ENCODE data around the gene KHDRBS2.

Gene KHDRBS2

DNA sequence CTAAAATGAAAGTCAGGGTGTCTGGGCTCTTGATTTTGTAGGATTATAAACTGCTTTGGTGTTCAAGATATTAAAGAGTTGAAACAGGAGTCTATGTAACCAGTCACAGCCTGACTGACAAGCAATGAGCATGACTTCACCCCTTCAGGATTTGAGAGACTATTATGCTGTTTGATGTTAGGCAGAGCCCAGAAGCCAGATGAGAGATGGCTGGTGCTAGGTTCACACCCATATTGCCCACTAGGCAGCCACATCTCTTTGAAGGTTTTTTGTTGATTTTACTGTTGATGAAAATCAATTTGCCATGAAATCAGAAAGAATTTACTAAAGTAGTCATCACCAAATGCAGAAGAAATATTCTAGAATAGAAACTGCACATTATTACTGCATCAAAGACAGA is 243.6 kb downstream of the KHDRBS2 start:
- TF ChIP-seq, protein P1, sequence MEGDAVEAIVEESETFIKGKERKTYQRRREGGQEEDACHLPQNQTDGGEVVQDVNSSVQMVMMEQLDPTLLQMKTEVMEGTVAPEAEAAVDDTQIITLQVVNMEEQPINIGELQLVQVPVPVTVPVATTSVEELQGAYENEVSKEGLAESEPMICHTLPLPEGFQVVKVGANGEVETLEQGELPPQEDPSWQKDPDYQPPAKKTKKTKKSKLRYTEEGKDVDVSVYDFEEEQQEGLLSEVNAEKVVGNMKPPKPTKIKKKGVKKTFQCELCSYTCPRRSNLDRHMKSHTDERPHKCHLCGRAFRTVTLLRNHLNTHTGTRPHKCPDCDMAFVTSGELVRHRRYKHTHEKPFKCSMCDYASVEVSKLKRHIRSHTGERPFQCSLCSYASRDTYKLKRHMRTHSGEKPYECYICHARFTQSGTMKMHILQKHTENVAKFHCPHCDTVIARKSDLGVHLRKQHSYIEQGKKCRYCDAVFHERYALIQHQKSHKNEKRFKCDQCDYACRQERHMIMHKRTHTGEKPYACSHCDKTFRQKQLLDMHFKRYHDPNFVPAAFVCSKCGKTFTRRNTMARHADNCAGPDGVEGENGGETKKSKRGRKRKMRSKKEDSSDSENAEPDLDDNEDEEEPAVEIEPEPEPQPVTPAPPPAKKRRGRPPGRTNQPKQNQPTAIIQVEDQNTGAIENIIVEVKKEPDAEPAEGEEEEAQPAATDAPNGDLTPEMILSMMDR (IDR thresholded peaks at IDR 0.05; ENCODE audit: low read depth, low read length): no peak
- no peak for DNase-seq (ENCODE audit: extremely low read depth, low read depth)

DNA sequence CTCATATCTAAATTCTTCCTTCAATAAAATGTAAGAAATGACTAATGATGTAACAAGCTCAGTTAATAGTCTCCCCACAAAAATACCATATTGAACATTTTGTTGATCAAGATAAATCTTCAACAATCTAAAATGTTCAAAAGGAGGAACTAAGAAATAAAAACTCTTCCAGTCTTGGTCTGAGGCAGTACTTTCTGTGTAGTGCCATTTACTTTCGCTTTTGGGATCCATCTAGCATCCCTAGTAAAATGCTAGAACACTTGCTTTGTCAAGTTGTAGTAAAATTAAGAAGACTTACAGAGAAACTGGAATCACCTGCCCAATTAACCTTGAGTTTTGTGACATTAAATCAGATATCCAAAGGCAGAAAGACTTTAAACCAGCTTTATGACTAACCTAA is 246.4 kb downstream of the KHDRBS2 start:
- no peak for DNase-seq (ENCODE audit: extremely low read depth, low read depth)
- TF ChIP-seq, protein P1 (IDR thresholded peaks at IDR 0.05; ENCODE audit: low read depth, low read length): no peak

DNA sequence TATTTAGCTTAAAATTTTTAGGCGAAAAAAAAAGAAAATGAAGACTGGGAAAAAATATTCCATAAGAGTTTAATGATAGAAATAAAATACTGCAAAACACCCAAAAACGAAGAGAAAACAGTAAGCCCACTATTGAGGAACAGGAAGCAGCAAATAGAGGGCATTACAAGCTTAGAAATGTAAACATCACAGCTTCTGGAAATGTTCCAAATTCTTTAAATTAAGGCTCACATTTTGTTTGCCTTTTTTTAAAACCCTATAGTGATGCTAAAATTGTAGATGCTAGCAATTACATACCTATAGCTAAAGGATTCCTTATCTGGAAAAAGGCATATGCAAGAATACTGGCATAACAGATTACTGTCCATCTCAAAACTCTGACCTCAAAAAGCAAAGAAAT is 248.6 kb downstream of the KHDRBS2 start:
- TF ChIP-seq, protein P1 (IDR thresholded peaks at IDR 0.05; ENCODE audit: low read depth, low read length): no peak
- no peak for DNase-seq (ENCODE audit: extremely low read depth, low read depth)

DNA sequence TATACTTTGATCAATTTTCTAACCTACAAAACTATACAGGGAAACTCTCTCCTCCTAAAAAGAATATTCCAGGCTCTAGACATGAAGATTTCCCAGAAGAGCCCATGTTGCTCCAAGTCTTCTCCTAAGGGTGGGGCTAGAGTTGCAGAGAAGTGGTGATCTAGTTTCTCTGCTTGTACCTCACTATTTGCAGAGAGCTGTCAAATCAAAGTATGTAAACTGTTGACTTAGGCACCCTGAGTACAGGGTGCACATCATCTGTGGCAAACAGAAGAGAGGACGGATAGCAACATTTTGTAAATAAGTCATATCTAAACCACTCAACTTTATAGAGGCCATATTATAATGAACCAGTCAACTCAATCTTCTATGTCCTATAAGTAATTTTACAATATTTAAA is 250.1 kb downstream of the KHDRBS2 start:
- TF ChIP-seq, protein P1 (IDR thresholded peaks at IDR 0.05; ENCODE audit: low read depth, low read length): no peak
- DNase-seq (ENCODE audit: extremely low read depth, low read depth): no peak

DNA sequence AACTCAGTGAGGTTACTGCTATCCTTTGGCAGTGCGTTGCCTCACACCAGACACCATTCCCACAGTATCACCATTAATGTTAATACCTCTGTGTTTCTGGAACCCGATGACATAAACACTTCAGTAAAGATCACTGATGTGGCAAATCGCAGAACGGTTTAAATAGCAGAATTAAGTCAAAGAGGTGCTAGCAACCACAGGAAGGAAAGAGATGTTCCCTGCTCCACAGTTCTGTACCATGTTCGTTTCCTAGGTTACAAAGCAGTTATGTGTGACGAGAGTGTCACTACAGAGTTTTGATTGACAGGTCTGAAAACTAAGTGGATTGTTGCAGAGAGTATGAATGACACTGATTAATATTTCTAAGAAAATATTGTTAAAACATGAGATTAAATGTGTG is 272.3 kb downstream of the KHDRBS2 start:
- TF ChIP-seq, protein P1 (IDR thresholded peaks at IDR 0.05; ENCODE audit: low read depth, low read length): no peak
- no peak for DNase-seq (ENCODE audit: extremely low read depth, low read depth)

DNA sequence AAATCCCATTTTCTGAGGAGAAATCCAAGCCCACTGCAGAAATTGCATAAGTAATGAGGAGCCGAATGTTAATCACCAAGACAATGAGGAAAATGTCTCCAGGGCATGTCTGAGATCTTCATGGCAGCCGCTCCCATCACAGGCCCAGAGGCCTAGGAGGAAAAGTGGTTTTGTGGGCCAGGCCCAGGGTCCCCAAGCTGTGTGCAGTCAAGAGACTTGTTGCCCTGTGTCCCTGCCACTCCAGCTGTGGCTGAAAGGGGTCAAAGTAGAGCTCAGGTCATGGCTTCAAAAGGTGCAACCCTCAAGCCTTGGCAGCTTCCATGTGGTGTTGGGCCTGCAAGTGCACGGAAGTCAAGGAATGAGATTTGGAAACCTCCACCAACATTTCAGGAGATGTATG is 276.6 kb downstream of the KHDRBS2 start:
- no peak for DNase-seq (ENCODE audit: extremely low read depth, low read depth)
- TF ChIP-seq, protein P1 (IDR thresholded peaks at IDR 0.05; ENCODE audit: low read depth, low read length): no peak

DNA sequence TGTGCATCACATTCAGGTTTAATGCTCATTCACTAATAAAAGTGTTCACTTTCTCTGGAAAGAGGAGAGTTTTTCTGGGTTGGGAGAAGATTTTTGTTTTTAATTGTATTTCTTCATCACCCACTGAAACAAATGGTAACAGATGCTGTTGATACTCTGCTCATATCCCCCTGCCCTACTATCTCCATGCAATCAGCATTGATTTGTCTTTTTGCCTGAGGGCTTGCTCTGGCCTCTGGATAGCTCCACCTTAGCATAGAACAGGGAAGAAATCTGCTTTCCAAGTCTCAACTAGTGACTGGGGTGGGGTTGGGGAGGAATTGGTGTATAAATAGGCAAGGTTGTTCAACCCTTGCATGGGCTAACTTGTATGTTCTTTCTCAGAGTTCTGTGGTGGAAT is 296.4 kb downstream of the KHDRBS2 start:
- DNase-seq (ENCODE audit: extremely low read depth, low read depth): no peak
- TF ChIP-seq, protein P1 (IDR thresholded peaks at IDR 0.05; ENCODE audit: low read depth, low read length): no peak

Measured in AG09319 (cell line).